GM12872 (cell line): Measurements from ENCODE around the gene PAPOLB.

Source experiments
- CTCF ChIP-seq: IDR thresholded peaks from 3 replicates; pipeline ENCODE4 v1.5.1; 2011; ENCODE audit warnings: low read depth, mild to moderate bottlenecking, low read length, moderate library complexity; ENCODE audit not compliant: insufficient read depth

Gene PAPOLB

GRCh38 chr7:4808565-4808964, 53.3 kb downstream of the PAPOLB start:
- TF ChIP-seq CTCF: no peak

- no peak for TF ChIP-seq CTCF
Observed at GRCh38 chr7:4808026-4808425, 53.8 kb downstream of the PAPOLB start.
